ENCODE measurements around the gene ABRACL. TPM values are rescaled to one million over a fixed set of nuclear protein-coding genes. Genes with fewer than 3 reads are reported as not detected.

The ABRACL gene
- total and polyA plus RNA-seq, 2 experiments from 2014 or later: 134 to 516 TPM

DNA sequence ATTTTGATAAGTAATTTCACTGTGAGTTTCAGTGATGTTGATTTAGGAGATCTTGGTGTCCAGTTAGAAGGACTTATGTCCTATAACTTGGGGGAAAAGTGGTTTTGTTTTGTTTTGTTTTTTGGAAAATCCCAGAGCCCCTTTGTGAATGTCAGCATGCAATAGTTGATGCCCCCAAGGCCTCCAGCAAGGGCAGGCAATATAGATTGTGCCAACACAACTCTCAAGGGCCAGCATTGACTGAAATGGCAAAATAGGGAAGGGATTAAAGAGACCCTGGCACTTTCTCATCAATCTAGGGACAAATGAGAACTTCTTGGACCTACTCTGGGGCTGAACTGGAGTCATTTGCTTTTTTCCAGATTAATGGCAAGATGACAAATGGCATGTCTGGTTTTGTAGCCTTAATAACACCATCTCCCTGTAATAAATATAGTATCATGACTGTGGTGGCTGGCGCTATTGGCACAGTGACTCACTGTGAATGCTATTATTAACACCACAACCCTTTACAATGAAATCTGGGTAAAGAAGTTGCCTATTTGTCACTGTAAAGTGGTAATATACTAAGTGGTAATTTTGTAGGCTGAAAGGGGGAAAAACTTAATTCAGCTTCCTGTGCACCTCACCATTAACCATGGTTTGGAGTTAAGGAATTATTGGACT is 51.8 kb downstream of the ABRACL start:
- Mint-ChIP-seq H3K36me3 (ENCODE audit: low read depth) (peaks cover 2% of the 10 kb centered on the region; the same call in 1 of the 3 replicates), H3K4me1 (peaks cover 11% of the 10 kb centered on the region), H3K27me3 (ENCODE audit: insufficient read depth, low read depth, poor library complexity) (peaks cover 3% of the 10 kb centered on the region), H3K4me3 (no peak overlapping the region), H3K9me3 (no peaks in the 10 kb centered on the region), H3K27ac (no peak overlapping the region)
- no peaks in the 10 kb centered on the region for H3K36me3 ChIP-seq (ENCODE audit: insufficient read depth)
- H3K27me3 ChIP-seq (ENCODE audit: insufficient read depth): no peaks in the 10 kb centered on the region
- no peak overlapping the region for H3K27ac ChIP-seq (ENCODE audit: low read depth)
- ATAC-seq (no peak), DNase-seq (ENCODE audit: low spot score) (no peak)
- H3K4me1 ChIP-seq (ENCODE audit: insufficient read depth): no peaks in the 10 kb centered on the region
- H3F3A ChIP-seq (replicated peaks; ENCODE audit: low read depth): no peaks in the 10 kb centered on the region
- H4K20me1 ChIP-seq (replicated peaks; ENCODE audit: insufficient read depth): no peaks in the 10 kb centered on the region
- H2AFZ ChIP-seq: peak overlapping the region; percentile 18; the same call in 1 of the 2 replicates
- no peak overlapping the region for H3K4me3 ChIP-seq
- no peaks in the 10 kb centered on the region for H3K9me2 ChIP-seq (ENCODE audit: insufficient read depth)
- no peak overlapping the region for H3K4me2 ChIP-seq
- TF ChIP-seq, protein P1, sequence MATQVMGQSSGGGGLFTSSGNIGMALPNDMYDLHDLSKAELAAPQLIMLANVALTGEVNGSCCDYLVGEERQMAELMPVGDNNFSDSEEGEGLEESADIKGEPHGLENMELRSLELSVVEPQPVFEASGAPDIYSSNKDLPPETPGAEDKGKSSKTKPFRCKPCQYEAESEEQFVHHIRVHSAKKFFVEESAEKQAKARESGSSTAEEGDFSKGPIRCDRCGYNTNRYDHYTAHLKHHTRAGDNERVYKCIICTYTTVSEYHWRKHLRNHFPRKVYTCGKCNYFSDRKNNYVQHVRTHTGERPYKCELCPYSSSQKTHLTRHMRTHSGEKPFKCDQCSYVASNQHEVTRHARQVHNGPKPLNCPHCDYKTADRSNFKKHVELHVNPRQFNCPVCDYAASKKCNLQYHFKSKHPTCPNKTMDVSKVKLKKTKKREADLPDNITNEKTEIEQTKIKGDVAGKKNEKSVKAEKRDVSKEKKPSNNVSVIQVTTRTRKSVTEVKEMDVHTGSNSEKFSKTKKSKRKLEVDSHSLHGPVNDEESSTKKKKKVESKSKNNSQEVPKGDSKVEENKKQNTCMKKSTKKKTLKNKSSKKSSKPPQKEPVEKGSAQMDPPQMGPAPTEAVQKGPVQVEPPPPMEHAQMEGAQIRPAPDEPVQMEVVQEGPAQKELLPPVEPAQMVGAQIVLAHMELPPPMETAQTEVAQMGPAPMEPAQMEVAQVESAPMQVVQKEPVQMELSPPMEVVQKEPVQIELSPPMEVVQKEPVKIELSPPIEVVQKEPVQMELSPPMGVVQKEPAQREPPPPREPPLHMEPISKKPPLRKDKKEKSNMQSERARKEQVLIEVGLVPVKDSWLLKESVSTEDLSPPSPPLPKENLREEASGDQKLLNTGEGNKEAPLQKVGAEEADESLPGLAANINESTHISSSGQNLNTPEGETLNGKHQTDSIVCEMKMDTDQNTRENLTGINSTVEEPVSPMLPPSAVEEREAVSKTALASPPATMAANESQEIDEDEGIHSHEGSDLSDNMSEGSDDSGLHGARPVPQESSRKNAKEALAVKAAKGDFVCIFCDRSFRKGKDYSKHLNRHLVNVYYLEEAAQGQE (IDR thresholded peaks at IDR 0.05; ENCODE audit: unreplicated experiment): no peak
- no peak for TF ChIP-seq NANOG (IDR thresholded peaks at IDR 0.05; ENCODE audit: borderline replicate concordance)
- TF ChIP-seq, protein P2, sequence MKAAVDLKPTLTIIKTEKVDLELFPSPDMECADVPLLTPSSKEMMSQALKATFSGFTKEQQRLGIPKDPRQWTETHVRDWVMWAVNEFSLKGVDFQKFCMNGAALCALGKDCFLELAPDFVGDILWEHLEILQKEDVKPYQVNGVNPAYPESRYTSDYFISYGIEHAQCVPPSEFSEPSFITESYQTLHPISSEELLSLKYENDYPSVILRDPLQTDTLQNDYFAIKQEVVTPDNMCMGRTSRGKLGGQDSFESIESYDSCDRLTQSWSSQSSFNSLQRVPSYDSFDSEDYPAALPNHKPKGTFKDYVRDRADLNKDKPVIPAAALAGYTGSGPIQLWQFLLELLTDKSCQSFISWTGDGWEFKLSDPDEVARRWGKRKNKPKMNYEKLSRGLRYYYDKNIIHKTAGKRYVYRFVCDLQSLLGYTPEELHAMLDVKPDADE (IDR thresholded peaks at IDR 0.05): no peak
- TF ChIP-seq JUNB (IDR thresholded peaks at IDR 0.05; ENCODE audit: unreplicated experiment): no peak
- TF ChIP-seq, protein P3, sequence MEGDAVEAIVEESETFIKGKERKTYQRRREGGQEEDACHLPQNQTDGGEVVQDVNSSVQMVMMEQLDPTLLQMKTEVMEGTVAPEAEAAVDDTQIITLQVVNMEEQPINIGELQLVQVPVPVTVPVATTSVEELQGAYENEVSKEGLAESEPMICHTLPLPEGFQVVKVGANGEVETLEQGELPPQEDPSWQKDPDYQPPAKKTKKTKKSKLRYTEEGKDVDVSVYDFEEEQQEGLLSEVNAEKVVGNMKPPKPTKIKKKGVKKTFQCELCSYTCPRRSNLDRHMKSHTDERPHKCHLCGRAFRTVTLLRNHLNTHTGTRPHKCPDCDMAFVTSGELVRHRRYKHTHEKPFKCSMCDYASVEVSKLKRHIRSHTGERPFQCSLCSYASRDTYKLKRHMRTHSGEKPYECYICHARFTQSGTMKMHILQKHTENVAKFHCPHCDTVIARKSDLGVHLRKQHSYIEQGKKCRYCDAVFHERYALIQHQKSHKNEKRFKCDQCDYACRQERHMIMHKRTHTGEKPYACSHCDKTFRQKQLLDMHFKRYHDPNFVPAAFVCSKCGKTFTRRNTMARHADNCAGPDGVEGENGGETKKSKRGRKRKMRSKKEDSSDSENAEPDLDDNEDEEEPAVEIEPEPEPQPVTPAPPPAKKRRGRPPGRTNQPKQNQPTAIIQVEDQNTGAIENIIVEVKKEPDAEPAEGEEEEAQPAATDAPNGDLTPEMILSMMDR (conservative IDR thresholded peaks at IDR 0.05; ENCODE audit: low read depth in 2 of 2): no peak
- no peak for TF ChIP-seq CREB1 (CRISPR knock-in tag; IDR thresholded peaks at IDR 0.05; ENCODE audit: low read depth)
- TF ChIP-seq, protein P4, sequence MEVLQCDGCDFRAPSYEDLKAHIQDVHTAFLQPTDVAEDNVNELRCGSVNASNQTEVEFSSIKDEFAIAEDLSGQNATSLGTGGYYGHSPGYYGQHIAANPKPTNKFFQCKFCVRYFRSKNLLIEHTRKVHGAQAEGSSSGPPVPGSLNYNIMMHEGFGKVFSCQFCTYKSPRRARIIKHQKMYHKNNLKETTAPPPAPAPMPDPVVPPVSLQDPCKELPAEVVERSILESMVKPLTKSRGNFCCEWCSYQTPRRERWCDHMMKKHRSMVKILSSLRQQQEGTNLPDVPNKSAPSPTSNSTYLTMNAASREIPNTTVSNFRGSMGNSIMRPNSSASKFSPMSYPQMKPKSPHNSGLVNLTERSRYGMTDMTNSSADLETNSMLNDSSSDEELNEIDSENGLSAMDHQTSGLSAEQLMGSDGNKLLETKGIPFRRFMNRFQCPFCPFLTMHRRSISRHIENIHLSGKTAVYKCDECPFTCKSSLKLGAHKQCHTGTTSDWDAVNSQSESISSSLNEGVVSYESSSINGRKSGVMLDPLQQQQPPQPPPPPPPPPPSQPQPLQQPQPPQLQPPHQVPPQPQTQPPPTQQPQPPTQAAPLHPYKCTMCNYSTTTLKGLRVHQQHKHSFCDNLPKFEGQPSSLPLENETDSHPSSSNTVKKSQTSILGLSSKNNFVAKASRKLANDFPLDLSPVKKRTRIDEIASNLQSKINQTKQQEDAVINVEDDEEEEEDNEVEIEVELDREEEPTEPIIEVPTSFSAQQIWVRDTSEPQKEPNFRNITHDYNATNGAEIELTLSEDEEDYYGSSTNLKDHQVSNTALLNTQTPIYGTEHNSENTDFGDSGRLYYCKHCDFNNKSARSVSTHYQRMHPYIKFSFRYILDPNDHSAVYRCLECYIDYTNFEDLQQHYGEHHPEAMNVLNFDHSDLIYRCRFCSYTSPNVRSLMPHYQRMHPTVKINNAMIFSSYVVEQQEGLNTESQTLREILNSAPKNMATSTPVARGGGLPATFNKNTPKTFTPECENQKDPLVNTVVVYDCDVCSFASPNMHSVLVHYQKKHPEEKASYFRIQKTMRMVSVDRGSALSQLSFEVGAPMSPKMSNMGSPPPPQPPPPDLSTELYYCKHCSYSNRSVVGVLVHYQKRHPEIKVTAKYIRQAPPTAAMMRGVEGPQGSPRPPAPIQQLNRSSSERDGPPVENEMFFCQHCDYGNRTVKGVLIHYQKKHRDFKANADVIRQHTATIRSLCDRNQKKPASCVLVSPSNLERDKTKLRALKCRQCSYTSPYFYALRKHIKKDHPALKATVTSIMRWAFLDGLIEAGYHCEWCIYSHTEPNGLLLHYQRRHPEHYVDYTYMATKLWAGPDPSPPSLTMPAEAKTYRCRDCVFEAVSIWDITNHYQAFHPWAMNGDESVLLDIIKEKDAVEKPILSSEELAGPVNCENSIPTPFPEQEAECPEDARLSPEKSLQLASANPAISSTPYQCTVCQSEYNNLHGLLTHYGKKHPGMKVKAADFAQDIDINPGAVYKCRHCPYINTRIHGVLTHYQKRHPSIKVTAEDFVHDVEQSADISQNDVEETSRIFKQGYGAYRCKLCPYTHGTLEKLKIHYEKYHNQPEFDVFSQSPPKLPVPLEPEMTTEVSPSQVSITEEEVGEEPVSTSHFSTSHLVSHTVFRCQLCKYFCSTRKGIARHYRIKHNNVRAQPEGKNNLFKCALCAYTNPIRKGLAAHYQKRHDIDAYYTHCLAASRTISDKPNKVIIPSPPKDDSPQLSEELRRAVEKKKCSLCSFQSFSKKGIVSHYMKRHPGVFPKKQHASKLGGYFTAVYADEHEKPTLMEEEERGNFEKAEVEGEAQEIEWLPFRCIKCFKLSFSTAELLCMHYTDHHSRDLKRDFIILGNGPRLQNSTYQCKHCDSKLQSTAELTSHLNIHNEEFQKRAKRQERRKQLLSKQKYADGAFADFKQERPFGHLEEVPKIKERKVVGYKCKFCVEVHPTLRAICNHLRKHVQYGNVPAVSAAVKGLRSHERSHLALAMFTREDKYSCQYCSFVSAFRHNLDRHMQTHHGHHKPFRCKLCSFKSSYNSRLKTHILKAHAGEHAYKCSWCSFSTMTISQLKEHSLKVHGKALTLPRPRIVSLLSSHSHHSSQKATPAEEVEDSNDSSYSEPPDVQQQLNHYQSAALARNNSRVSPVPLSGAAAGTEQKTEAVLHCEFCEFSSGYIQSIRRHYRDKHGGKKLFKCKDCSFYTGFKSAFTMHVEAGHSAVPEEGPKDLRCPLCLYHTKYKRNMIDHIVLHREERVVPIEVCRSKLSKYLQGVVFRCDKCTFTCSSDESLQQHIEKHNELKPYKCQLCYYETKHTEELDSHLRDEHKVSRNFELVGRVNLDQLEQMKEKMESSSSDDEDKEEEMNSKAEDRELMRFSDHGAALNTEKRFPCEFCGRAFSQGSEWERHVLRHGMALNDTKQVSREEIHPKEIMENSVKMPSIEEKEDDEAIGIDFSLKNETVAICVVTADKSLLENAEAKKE (CRISPR knock-in tag; IDR thresholded peaks at IDR 0.05): no peak
- TF ChIP-seq EZH2 (IDR thresholded peaks at IDR 0.05; ENCODE audit: low read depth, unreplicated experiment): no peak
- no peak for TF ChIP-seq STAT1 (IDR thresholded peaks at IDR 0.05; ENCODE audit: unreplicated experiment)
- TF ChIP-seq EZH2phosphoT487 (IDR thresholded peaks at IDR 0.05; ENCODE audit: unreplicated experiment): no peak
- no peak for TF ChIP-seq ZNF331 (CRISPR knock-in tag; IDR thresholded peaks at IDR 0.05; ENCODE audit: low read depth)
- TF ChIP-seq POLR2AphosphoS5 (IDR thresholded peaks at IDR 0.05; ENCODE audit: low read depth): no peak
- TF ChIP-seq ZNF114 (CRISPR knock-in tag; IDR thresholded peaks at IDR 0.05): no peak
- H3K79me2 ChIP-seq (replicated peaks; ENCODE audit: insufficient read depth): no peaks in the 10 kb centered on the region

Data from GM23338 (cell line).